T follicular helper cell (primary cell): ENCODE results near the gene TBX15.

Experiments
- DNase-seq: peaks from one replicate; pipeline ENCODE4 v3.0.0-alpha.2; 2020; ENCODE audit warnings: low read depth

Gene TBX15

DNA sequence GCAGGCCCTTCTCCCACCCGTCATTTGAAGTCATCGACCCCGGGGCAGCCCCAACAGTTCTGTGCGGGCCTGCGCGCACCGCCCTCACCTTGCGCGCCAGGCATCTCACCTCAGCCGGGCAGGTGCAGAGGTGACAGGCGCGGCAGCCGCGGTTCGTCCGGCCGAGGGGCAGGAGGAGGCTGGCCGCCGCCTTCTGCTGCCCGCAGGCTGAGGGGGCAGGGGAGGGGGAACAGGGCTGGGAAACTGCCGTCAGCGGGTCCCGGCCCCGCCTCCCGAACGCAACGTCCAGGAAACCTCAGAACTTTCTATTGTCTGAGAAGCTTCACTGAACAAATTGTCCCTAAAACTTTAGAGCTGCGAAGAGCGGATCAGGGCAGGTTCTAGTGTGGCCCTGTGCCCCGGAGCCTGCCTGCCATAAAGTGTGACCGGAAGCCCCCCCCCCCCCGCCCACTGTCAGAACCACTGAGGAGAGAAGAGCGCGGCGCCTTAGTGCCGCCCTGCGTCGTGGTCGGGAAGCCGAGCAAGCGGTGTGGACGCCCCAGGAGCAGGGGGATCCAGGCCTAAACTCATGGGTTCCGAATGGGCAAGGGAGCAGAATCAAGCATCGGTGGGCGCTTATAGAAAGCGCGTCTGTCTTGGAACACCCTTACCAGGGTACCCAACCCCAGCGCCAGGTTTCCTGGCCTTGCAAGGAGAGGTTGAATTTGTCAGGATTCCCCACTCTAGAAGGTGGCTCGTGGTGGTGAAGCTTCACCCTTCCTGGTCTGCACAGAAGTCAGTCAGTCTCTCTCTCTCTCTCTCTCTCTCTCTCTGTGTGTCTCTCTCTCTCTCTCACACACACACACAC is 13.3 kb upstream of the TBX15 start:
- no peak for DNase-seq

DNA sequence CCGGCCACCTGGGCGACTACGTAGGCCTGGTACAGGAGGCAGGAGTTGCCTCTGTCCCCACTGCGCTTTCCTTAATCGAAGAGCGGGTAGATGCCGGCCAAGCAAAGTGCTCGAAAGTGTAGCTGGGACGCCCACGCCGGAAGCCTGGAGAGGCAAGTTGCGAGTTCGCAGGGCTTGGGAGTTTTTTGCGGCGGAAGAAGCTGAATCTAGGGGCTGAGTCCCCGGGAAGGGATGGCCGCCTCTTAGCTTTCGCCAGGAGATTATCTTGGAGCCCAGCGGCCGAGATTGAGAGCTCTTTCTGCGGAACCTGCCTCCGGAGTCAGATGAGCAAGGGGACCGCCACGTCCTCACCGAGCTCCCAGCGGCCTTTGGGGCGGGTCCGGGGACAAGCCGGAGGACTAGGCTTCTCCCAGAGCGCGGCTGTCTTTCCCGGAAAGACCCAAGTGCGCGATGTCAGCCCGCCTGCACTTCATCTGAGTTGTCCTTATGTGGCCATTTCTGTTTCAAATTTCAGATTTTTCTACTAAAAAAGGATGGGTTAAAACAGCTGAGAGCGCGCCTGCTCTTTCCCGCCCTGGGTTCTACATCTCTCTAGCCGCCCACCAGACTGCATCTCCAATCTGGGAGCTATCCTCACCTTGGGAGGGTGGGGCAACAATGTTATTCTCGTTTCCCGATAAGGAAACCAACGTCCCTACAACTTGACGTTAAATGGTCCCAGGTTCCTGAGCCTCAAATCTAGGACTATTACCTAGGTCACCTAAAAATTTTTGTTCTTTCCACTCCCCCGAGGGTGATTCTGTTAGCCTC is 12.4 kb upstream of the TBX15 start:
- DNase-seq: no peak

DNA sequence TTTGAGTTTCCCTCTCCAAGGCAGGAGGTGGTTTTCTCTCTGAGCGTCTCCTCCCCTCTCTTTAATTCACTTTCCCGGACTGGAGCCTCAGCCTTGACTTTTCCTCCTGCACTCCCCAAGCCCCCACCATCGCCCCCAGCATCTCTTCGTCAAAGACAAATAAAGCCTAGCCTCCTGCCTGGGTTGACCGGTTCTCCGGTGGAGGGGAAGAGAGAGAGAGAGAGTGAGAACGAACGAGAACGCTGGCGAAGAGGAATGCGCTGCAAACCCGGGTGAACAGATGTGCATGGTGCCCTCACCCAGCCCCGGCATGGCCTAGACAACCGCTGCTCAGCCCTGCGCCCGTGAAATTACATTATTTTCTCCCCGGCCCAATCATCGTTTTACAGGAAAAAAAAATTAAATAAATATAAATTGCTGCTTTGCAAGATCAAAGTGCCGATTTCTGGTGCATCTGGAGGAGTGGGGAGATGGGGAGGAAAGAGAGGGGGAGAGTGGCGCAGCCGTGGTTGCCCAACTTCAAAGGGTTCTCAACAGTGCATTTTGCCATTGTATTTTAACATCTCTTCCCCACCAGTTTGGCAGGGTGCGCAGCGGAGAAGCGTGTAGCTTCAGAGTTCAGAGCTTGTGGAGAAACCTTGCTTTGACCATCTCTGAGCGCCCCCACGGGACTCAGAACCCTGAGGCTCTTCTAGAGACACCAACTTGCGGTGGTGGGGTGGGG is 11.4 kb upstream of the TBX15 start:
- DNase-seq: no peak

DNA sequence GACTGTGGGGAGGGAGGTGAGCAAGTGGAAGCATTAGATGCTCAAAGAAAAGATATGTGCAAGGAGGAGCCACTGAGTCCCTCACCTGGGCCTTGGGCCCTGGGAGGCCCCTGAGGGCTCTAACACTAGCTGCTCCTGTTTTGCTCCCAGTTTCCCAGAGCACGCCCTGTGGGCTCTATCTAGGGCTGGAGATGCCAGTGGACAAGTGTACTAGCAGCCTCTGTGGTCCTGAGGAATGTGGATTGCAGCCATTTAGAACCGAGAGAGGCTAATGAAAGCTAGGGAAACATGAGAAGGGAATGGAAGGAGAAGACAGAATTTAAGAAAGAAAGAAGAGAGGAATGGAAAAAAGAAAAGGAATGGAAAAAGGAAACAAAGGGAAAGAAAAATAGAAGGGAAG is 10.0 kb upstream of the TBX15 start:
- no peak for DNase-seq

DNA sequence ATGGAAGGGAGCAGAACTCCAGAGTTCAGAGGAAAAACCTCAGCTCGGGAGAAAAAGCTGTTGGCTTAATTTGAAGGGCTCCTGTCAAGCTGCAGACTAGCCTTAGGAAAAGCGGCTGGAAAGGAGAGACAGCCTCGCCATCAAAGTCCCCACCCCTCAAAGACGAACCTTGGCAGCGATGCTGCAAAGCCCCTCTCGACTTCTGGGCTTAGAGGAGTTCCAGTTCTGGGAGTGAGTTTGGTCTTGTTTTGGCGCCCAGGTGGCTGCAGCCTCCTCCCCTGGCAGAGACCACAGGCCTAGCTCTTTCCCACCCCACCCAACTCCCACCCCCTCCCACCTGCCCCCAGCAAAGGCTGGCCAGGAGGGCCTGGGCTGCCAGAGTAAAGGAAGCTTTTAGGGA is 9.1 kb upstream of the TBX15 start:
- DNase-seq: no peak

DNA sequence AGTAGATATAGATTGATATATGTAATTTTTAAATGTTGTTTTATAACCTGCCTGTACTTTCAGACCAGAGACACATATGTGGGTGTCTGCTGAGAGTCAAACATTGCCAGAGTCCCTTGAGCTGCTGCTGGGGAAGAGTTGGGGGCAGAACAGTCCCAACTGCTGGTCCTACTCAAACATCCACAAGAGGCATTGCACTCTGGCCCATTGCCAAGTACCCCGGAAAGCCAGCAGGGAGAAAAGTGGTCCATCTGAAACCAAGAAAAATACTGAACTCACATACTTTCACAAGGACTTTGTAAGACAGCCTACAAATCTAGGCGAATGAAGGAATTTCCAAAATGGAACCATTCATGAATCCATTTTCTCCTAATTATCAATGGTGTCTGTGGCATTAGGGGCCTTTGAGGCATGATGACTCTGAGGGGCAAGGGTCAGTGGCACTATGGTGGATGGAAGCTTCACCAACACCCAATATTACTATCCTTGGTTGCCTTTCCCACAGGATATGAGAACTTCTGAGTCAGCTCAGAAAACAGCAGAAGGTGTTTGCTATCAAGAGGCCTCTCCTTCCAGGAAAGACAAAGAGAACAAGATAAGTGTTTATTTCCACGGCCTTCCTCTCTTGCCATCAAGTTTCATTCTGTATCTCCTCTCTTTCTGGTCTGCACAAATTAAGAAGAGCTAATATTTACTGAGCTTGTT is 7.3 kb upstream of the TBX15 start:
- no peak for DNase-seq

DNA sequence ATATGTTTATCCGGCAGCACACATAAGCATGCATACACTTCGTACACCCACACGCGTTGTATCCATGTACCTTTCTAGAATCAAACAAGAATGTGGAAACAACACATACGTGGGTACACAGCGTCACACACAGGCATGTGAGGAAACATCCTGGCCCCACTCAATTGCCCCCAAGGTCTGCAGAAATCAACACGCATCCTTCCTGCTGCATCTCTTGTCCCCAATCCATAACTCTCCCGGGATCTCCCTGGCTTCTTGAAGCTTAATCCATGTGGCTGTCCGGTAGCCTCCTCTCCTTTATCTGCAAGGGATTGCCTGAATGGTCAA is 5.5 kb upstream of the TBX15 start:
- DNase-seq: no peak

DNA sequence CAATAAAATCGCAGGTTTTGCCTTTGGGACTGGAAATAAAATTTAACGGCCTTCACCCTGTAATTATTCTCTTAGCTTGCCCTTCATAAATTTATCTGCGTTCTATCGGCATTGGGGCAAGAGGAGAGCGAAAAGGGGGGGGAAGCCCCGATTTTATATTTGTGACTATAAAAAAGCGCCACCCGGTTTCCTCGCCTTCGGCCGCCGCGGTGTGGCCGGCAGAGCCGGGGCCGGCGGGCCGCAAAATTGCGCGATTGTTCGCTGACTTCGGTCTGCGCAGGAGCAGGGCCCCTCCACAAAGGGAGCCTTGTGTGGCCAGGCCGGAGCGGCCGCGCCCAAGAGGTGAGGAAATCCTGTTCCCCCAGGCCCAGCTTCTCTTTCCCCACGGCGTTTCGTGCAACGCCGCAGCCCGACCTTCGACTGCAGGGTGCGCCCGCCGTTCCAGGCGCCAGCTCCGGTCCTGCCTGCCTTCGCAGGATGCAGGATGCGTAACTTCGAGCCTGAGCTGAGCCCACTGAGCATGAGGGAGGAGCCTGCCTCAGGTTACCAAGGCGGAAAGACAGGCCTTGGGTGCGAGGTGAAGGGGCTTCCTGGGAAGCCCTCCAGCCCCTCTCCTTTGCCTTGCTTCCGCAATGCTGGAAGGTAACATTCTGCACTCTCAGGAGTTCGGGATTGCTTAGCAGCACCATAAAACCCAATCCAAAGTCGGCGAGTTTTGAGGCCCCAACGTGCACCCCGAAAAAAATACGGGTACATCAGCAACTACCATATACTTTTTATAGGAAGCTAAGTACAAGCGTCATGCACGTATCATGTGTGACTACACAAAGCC is 4.9 kb upstream of the TBX15 start:
- DNase-seq: no peak

DNA sequence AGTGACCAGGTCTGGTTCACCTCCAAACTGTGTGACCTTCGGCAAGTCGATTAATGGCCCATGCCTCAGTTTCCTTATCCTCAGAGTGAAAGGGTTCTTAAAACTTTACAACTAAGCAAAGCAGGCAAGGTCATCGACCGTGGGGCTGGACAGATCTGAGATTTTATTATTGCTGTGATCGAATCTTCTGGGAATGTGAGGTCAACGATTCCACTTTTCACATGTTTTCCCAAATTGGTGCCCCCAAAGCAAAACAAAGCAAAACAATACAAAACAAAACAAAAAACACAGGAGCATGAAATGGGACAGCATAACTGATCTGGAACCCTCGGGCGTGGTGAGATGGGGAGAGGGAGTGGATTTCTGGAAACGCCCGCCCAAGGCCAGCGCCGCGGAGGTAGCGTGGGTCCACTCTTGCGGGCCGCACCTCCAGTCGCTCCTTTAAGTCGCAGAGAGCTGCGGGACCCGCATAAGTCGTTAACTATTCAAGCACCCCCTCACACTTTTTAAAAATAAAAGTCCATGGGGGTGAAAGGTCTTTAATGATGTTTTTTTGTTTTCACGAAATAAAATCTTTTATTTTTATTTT is 4.2 kb upstream of the TBX15 start:
- DNase-seq: no peak

DNA sequence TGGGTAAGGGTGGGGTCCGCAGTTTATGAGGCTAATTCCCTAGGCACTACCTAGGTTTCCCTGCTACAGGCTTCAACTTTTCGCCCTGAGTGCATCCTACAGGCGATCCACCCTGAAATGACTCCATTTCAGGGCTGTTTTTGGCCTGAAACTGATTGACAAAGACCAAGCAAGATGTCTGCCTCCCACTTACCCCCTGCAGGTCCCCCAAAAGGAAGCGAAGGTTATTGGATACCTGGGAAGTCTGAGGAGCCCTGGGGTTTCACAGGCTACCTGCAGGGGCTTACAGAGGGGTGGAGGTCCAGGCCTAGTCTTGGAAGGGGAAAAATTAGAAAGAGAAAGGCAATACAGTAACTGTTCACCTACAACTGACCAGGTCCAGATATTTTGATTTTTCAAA is 3.3 kb upstream of the TBX15 start:
- DNase-seq: no peak

DNA sequence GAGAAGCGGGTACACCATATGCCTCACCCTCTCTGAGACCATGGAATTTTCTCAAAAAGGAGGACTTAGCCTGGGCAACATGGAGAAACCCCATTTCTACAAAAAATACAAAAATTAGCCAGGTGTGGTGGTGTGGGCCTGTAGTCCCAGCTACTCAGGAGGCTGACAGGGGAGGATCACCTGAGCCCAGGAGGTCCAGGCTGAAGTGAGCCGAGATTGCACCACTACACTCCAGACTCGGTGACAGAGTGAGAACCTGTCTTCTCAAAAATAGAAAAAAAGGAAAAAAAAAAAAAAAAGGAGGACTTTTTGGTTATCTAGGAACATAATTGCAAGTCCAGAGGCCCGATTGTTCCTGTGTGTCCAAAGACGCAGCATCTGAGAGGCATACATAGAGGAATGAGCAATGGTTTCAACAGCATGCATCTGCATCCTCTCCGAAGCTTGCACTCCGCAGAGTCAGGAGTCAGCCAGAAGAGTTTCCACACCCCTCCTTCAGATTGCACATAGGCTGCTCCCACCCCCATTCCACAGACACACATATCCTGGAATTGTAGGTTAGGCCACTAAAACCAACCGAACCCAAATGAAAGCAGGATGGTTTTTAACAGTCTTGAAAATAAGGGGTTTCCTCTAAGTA is 2.5 kb upstream of the TBX15 start:
- DNase-seq: no peak

DNA sequence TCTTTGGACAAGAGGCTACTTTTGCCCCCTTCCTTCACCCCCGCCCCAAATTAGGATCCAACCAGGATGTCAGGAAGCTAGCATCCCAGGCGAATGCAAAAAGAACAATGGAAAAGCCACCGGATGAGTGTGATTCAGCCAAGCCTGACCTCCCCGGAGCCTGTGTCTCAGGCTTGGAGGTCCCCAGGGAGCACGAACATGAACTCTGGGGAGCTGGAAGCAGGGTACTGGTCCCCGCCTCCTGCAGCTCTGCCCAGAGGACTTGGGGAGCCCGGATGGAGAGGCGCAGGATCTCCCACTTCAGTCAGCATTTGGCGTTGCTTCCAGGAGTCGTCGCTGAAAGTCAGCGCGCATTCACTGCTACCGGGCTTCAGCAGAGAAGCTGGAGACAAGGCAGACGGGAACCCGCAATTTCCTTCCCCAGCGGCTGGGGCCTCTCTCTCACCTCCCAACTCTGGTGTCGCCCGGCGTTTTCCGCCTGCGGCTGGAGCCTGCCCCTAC is 1.8 kb upstream of the TBX15 start:
- DNase-seq: no peak

DNA sequence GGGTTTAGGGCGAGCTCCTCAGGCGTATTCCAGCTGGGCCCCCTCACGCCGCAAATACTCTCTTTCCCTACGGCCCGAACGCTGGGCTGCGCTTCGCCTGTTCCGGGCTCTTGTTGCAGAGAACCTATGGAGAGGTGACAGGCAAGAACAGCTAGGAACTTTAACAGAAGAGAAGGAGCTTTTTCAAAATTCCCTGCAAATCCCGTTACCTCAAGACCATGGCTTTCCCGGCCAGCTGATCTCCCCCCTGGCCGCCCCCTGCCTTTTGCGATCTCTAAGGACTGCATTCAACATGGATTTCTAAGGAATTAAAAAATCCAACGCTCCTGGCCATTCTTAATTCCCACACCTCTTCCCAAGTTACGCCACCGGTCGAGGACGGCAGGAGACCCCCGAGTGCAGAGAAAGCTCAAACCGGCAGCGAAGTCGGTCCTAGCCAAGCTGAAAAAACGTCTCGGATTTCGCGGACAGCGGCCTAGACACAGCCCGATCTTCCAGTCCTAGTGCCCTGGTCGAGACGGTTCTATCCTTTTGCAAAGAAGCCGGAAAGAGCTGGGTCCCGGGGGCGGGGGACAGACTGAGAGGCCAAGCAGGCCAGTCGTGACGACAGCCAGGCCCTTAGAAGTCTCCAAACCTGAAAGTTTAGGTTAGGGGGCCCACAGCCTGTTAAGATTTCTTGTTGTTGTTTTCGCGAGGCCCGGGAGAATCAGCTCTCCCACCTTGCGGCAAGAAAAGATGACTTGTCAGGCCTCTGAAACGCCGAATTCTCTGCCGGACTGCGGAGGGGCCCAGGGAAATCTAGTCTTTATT is 1.1 kb upstream of the TBX15 start:
- DNase-seq: no peak

DNA sequence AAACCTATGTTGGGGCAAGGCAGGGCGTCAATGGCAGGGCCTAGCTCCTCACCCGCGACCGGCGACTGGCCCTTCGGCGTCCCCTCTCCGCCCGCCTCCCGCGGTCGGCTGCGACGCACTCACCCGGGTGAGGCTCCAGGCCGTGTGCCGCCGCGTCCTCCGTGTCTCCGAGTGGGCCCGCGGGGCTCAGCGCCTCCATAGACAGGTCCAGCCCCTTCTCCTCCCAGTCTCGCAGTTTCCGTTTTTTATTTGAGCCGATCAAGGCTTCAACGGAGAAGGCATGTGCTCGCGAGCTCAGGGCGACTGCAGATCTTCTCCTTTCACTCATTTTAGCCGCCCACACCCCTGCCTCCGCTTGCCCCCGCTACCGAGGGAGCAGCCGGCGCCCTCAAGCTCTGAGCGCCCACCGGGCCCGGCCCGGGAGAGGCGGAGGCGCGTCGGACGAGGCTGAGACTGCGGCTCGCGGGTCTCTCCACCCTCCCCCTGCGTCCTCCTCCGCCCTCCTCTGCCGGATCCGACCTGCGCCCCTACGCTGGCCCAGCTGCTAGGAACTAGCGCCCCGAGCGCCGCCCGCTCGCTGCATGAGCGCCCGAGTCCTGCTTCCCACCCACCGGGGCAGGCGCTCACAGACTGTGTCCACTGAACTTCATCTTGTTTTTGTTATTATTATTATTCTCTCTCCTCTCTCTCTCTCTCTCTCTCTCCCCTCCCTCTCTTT is 516 bp downstream of the TBX15 start:
- no peak for DNase-seq

DNA sequence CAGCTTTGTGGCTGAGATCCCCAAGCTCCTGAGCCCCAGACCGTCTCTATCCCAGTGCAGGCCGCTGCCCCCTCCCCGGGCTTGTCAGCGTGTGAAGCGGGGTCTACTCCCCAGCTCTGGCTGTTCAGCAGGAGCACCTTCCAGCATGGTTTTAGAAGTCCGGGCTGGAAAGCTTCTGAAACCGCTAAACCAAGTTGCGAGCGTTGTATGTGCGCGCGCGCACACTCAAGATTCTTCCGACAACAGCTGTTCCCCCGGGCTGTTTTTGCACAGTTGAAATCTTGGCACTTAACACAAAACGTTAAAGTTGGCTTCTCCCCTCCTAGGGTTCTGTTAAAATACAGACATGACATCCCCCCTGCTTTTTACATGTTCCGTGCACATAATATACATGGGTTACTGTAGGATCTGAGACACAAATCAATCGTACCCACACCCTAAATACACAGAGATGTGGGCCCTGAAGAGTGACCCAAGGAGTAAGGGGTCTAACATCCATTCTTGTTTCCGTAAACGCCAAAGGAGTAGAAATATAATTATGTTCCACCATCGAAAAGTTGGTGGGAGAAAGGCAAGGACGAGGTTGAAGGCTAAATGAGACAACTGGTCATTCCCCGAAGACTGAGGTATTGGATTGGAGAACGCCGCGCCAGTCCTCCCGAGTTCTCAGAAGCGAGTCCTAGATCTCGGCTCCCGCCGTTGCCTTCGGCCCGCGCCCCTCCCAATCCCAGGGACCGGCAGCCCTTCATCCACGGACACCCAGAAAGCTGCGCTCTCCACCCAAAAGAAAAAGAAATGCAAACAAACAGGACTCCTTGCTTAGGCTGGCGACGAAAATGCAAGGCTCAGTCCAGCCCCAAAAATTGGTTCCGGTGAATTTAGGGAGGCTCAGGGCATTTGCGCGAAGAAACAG is 1.3 kb downstream of the TBX15 start:
- DNase-seq: no peak

DNA sequence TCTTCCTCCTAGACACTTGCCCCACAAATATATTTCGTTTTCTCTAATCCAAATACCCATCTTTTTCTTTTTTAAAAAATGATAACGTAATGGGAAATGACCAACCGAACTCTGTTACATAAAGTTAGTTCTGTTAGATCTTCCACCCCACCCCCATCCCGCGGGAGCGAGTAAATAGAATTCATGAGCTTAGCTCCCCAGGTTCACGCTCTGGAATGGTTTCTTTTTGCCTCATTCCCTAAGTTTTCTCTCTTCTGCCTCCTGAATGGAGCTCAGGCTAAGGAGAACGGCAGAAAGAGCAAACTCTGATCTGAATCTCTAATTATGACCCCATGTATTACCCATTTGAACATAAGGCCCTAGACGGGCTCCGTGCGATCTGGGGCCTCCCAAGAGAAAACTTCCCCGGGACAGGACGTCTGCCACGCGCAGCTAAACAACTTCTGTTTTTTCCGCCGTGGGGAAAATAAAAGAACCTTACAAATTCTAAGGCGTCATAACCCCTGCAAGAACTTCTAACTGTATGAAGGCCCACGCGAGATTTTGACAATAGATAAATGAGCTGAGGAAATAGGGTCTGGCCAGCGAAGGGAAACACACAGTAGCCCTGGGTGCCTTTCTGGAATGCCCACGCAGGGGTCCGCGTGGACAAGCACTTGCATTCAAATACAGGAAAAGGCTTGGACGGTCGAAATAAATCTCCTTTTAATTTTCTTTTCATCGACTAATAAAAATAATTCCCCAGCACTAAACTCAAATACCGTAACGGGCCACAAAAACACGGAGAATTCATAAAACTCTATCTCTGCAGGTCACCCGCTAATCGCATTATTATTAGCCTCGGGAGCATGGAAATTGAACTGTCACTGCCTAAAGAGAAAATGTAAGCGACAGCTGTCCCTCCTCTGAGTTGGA is 2.2 kb downstream of the TBX15 start:
- no peak for DNase-seq
